Trophoblast cell (in vitro differentiated cells and primary cell): ENCODE results near the gene TRIP4.
"Not testable (repeated sequence)": the region's sequence is repeated elsewhere in the genome, so short reads cannot be mapped to it uniquely, and the experiment has no call there.

Experiments used
- DNase-seq, 2 donors: peaks; one replicate each; pipeline ENCODE4 v3.0.0-alpha.2; 2016
- H2AFZ ChIP-seq: 2 replicates; pipeline ENCODE4 v1.6.1; 2013; ENCODE audit warnings: low read length, moderate library complexity, mild to moderate bottlenecking; ENCODE audit not compliant: insufficient read depth, poor library complexity
- H2AK5ac ChIP-seq: 2 replicates; pipeline ENCODE4 v1.6.1; 2013; ENCODE audit warnings: mild to moderate bottlenecking, low read length
- H2BK120ac ChIP-seq: 2 replicates; pipeline ENCODE4 v1.6.1; 2013; ENCODE audit warnings: low read length, mild to moderate bottlenecking, moderate library complexity; ENCODE audit not compliant: insufficient read depth, poor library complexity
- H2BK12ac ChIP-seq: 2 replicates; pipeline ENCODE4 v1.6.1; 2013; ENCODE audit warnings: mild to moderate bottlenecking, low read length, moderate library complexity
- H2BK5ac ChIP-seq: 2 replicates; pipeline ENCODE4 v1.6.1; 2013; ENCODE audit warnings: low read length, low read depth, moderate library complexity, mild to moderate bottlenecking; ENCODE audit not compliant: poor library complexity
- H3K14ac ChIP-seq: 2 replicates; pipeline ENCODE4 v1.6.1; 2013; ENCODE audit warnings: mild to moderate bottlenecking, low read length
- H3K18ac ChIP-seq: 2 replicates; pipeline ENCODE4 v1.6.1; 2013; ENCODE audit warnings: mild to moderate bottlenecking, low read length
- H3K23ac ChIP-seq: 2 replicates; pipeline ENCODE4 v1.6.1; 2013; ENCODE audit warnings: low read length
- H3K27ac ChIP-seq: 2 replicates; pipeline ENCODE4 v1.5.1; 2013; ENCODE audit warnings: low read depth, mild to moderate bottlenecking, inconsistent platforms, low read length, moderate library complexity
- H3K27me3 ChIP-seq: 2 replicates; pipeline ENCODE4 v1.6.1; 2013; ENCODE audit warnings: inconsistent platforms, mild to moderate bottlenecking, low read length, moderate library complexity; ENCODE audit not compliant: insufficient read depth
- H3K36me3 ChIP-seq, 2 experiments: 1 replicate in 1 of 2; 2 replicates in 1 of 2; pipeline ENCODE4 v1.6.1; 2013; ENCODE audit warnings: low read length in 2 of 2, mild to moderate bottlenecking in 2 of 2, moderate library complexity in 1 of 2; ENCODE audit not compliant: insufficient read depth in 2 of 2, control insufficient read depth in 1 of 2
- H3K4ac ChIP-seq: 2 replicates; pipeline ENCODE4 v1.6.1; 2013; ENCODE audit warnings: low read depth, mild to moderate bottlenecking, low read length, moderate library complexity
- H3K4me1 ChIP-seq, 2 experiments: 1 replicate in 1 of 2; 2 replicates in 1 of 2; pipeline ENCODE4 v1.6.1; 2013; ENCODE audit warnings: low read length in 2 of 2, mild to moderate bottlenecking in 2 of 2, moderate library complexity in 1 of 2; ENCODE audit not compliant: insufficient read depth in 2 of 2, control insufficient read depth in 1 of 2
- H3K4me2 ChIP-seq: 2 replicates; pipeline ENCODE4 v1.6.1; 2013; ENCODE audit warnings: inconsistent platforms, mild to moderate bottlenecking, low read length, moderate library complexity
- H3K4me3 ChIP-seq: 2 replicates; pipeline ENCODE4 v1.5.1; 2013; ENCODE audit warnings: mild to moderate bottlenecking, low read depth, low read length, inconsistent platforms
- H3K79me1 ChIP-seq: one replicate; pipeline ENCODE4 v1.6.1; 2013; ENCODE audit warnings: low read length
- H3K79me2 ChIP-seq: 2 replicates; pipeline ENCODE4 v1.6.1; 2013; ENCODE audit warnings: low read length, mild to moderate bottlenecking; ENCODE audit not compliant: control insufficient read depth, insufficient read depth, poor library complexity
- H3K9ac ChIP-seq: 2 replicates; pipeline ENCODE4 v1.6.1; 2013; ENCODE audit warnings: mild to moderate bottlenecking, low read length
- H3K9me3 ChIP-seq: 2 replicates; pipeline ENCODE4 v1.6.1; 2013; ENCODE audit warnings: low read depth, mild to moderate bottlenecking, control low read depth, inconsistent platforms, low read length; ENCODE audit not compliant: insufficient read depth
- H4K12ac ChIP-seq: 2 replicates; pipeline ENCODE4 v1.6.1; 2013; ENCODE audit warnings: low read depth, mild to moderate bottlenecking, low read length, moderate library complexity
- H4K8ac ChIP-seq: 2 replicates; pipeline ENCODE4 v1.6.1; 2013; ENCODE audit warnings: low read depth, mild to moderate bottlenecking, low read length, moderate library complexity
- H4K91ac ChIP-seq: one replicate; pipeline ENCODE4 v1.6.1; 2013; ENCODE audit warnings: low read depth, mild to moderate bottlenecking, low read length, moderate library complexity
- WGBS: extraction: QIAGEN DNeasy Blood & Tissue Kit; methylation state at CpG from one replicate; pipeline ENCODE4 v1.1.7; 2013; ENCODE audit warnings: missing lambda C conversion rate; ENCODE audit not compliant: insufficient read length, insufficient coverage; ENCODE audit errors: extremely low coverage; 5-methylcytosine and 5-hydroxymethylcytosine counted together

Gene TRIP4

GRCh38 chr15:64343841-64344240 is 43.8 kb upstream of the TRIP4 start:
- Histone ChIP-seq H3K14ac (no peak overlapping the region), H4K12ac (no peak overlapping the region), H3K23ac (no peak overlapping the region), H3K27ac (no peak overlapping the region), H3K9me3 (no peaks in the 10 kb centered on the region), H2BK5ac (no peak overlapping the region), H3K4me3 (no peak overlapping the region), H3K18ac (no peak overlapping the region), H3K27me3 (no peaks in the 10 kb centered on the region), H4K8ac (no peak overlapping the region), H3K9ac (no peak overlapping the region), H3K4me1 (no peaks in the 10 kb centered on the region), H4K91ac (no peak overlapping the region), H2BK120ac (no peak overlapping the region), H3K79me1 (no peaks in the 10 kb centered on the region), H2AK5ac (no peak overlapping the region), H2AFZ (no peak overlapping the region), H2BK12ac (no peak overlapping the region), H3K79me2 (no peaks in the 10 kb centered on the region), H3K36me3 (peaks cover 2 to 3% of the 10 kb centered on the region in 2 experiments), H3K4me2 (no peak overlapping the region), H3K4ac (no peak overlapping the region)
- DNase-seq: no peak
- WGBS: no CpG with 5 or more reads among the region's 2 CpGs

GRCh38 chr15:64344651-64345294 is 42.9 kb upstream of the TRIP4 start:
- Histone ChIP-seq H2BK120ac (no peak overlapping the region), H3K4me3 (no peak overlapping the region), H3K27me3 (no peaks in the 10 kb centered on the region), H3K4me1 (no peaks in the 10 kb centered on the region), H3K18ac (no peak overlapping the region), H3K9me3 (no peaks in the 10 kb centered on the region), H2AFZ (no peak overlapping the region), H3K79me2 (no peaks in the 10 kb centered on the region), H2BK5ac (no peak overlapping the region), H4K91ac (no peak overlapping the region), H3K79me1 (no peaks in the 10 kb centered on the region), H3K4ac (no peak overlapping the region), H3K9ac (no peak overlapping the region), H4K8ac (no peak overlapping the region), H3K36me3 (peaks cover 2 to 3% of the 10 kb centered on the region in 2 experiments), H3K27ac (no peak overlapping the region), H3K4me2 (no peak overlapping the region), H4K12ac (no peak overlapping the region), H3K14ac (no peak overlapping the region), H2BK12ac (no peak overlapping the region), H2AK5ac (no peak overlapping the region), H3K23ac (no peak overlapping the region)
- peak in 1 of 2 donors; percentile 19 for DNase-seq

- H3K23ac ChIP-seq, H3K79me2 ChIP-seq, H2BK120ac ChIP-seq, H3K79me1 ChIP-seq, H3K9ac ChIP-seq, H4K12ac ChIP-seq, H3K27me3 ChIP-seq, DNase-seq, H3K27ac ChIP-seq, H2BK5ac ChIP-seq, H2AFZ ChIP-seq, H3K14ac ChIP-seq, H2AK5ac ChIP-seq, H3K4me1 ChIP-seq, H3K4me3 ChIP-seq, H3K9me3 ChIP-seq, H4K8ac ChIP-seq, H3K36me3 ChIP-seq, H2BK12ac ChIP-seq, H3K4ac ChIP-seq, H3K18ac ChIP-seq, H3K4me2 ChIP-seq, H4K91ac ChIP-seq: not testable (repeated sequence)
- WGBS: 94% methylated on average over 2 of the region's 6 CpGs
Measured at GRCh38 chr15:64346242-64346641, 41.4 kb upstream of the TRIP4 start.

GRCh38 chr15:64348455-64348854 is 39.2 kb upstream of the TRIP4 start:
- Histone ChIP-seq H4K91ac (no peak overlapping the region), H4K8ac (no peak overlapping the region), H2BK120ac (no peak overlapping the region), H3K79me2 (no peaks in the 10 kb centered on the region), H3K79me1 (no peaks in the 10 kb centered on the region), H3K9ac (no peak overlapping the region), H3K23ac (no peak overlapping the region), H3K14ac (no peak overlapping the region), H3K18ac (no peak overlapping the region), H2BK5ac (no peak overlapping the region), H2AK5ac (no peak overlapping the region), H3K27ac (no peak overlapping the region), H3K27me3 (no peaks in the 10 kb centered on the region), H3K4ac (no peak overlapping the region), H2AFZ (no peak overlapping the region), H2BK12ac (no peak overlapping the region), H3K36me3 (peaks cover 2 to 3% of the 10 kb centered on the region in 2 experiments), H3K4me1 (no peaks in the 10 kb centered on the region), H4K12ac (no peak overlapping the region), H3K4me3 (no peak overlapping the region), H3K9me3 (no peaks in the 10 kb centered on the region), H3K4me2 (no peak overlapping the region)
- DNase-seq: no peak
- WGBS: no CpG with 5 or more reads among the region's 1 CpG
